Smooth muscle cell of bladder (primary cell): ENCODE results near the gene FJX1. TPM values are rescaled to one million over a fixed set of nuclear protein-coding genes. Genes with fewer than 3 reads are reported as not detected.

Experiments used
- total RNA-seq: library from RNA; depleted of rRNA; stranded (reverse); fragments of >200 nt; gene quantifications from 2 replicates; pipeline ENCODE4 v1.2.3, GENCODE V29; 2014

The FJX1 gene, protein sequence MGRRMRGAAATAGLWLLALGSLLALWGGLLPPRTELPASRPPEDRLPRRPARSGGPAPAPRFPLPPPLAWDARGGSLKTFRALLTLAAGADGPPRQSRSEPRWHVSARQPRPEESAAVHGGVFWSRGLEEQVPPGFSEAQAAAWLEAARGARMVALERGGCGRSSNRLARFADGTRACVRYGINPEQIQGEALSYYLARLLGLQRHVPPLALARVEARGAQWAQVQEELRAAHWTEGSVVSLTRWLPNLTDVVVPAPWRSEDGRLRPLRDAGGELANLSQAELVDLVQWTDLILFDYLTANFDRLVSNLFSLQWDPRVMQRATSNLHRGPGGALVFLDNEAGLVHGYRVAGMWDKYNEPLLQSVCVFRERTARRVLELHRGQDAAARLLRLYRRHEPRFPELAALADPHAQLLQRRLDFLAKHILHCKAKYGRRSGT
- total RNA-seq, result 7.3 and 10.4 TPM in 2 replicates

DNA sequence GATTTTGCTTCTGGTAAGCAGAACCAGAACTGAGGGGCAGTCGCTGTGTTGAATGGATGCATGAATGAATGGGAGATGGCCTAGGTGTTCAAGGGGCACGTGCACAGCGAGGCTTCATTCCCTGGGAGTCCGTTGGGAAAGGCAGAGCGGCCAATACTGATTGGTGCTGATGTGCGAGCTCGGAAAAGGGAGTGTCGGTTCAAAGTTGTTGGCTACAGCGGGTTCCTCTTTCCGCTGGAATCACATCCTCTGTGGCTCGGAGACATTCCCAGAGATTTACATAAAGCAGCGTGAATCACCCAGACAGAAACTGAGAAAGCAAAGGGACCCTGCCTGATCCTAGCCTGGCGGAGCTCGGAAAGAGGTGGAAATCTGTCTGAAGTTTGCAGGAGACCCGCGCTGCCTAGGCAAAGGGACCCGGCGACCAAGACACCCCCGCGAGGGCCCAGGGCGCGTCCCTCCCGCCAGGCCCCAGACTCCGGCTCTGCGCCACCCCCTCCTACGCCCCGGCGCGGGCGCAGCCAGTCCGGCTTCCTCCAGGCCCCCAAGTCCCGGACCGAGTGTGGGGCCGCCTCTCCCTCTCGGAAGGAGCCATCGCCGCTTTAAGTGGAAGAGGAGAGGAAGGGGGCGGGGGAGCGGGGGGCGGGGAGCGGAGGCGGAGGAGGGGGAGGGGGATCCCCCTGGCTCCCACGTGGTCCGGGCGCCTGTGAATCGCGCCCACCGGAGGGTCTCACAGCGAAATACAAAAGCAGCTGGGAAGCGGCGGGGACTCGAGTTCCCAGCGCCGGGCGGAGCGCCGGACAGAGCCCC lies at the start of gene FJX1:
FJX1 (plus strand) TSS at position 774 of the 810 bp plus-strand sequence. CDS start 177 bp downstream, outside the sequence.

DNA sequence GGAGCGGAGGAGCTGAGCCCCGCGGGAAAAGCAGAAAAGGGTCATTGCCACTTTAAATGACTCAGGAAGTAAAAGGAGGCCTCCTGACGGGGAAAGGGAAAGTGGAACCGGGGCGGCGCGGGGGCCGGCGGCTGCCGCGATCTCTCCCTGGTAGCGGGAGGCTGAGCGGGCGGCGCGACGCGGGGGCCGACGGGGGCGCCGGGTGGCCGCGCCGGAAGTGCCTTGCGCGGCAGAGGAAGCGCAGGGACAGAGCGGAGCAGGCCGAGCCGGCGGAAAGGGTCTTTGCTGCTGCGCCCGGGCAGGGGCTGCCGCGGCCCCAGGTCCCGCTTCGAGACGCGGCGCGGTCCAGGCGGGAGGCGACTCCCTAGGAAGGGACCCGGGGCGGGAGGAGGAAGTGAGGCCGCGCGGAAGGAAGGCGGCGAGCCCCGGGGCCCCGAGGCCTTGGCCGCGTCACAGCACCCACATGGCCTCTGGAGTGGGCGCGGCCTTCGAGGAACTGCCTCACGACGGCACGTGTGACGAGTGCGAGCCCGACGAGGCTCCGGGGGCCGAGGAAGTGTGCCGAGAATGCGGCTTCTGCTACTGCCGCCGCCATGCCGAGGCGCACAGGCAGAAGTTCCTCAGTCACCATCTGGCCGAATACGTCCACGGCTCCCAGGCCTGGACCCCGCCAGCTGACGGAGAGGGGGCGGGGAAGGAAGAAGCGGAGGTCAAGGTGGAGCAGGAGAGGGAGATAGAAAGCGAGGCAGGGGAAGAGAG lies 44.6 kb downstream of the FJX1 start, which contains the start of gene TRIM44:
TRIM44 (plus strand) TSS at position 127 of the 759 bp plus-strand sequence; CDS start at position 464, 337 bp downstream.

Other genes with a start within 250 kb of the FJX1 start
- gene SLC1A2, start 198.9 kb upstream of the FJX1 start, total RNA-seq, result 6.2 and 6.5 TPM in 2 replicates
- gene PAMR1, start 92.8 kb upstream of the FJX1 start, total RNA-seq, result 499 and 594 TPM in 2 replicates
- 9.0 and 24.4 TPM in 2 replicates for gene TRIM44, start 44.3 kb downstream of the FJX1 start, total RNA-seq